Ovary (tissue), 9 donors: ENCODE data around the gene MDP1. TPM values are rescaled to one million over a fixed set of nuclear protein-coding genes. Genes with fewer than 3 reads are reported as not detected.

Experiments used
- DNase-seq, 5 donors: peaks; one replicate each; pipeline ENCODE4 v3.0.0-alpha.2; 2019 to 2020
- H3K27ac ChIP-seq, 2 donors: fragments of 200-600 bp; one replicate each; pipeline versions ENCODE4 v1.5.1 to v1.8.0; 2019 to 2022
- H3K27me3 ChIP-seq: fragments of 200-600 bp; one replicate; pipeline ENCODE4 v1.8.0; 2022
- H3K36me3 ChIP-seq: fragments of 200-600 bp; sonication (generic); one replicate; pipeline ENCODE4 v1.5.1; 2019
- H3K4me1 ChIP-seq: one replicate; pipeline ENCODE4 v1.8.1; 2013; ENCODE audit warnings: mild to moderate bottlenecking, moderate library complexity; ENCODE audit not compliant: insufficient read depth
- H3K4me3 ChIP-seq: fragments of 200-600 bp; sonication (generic); one replicate; pipeline ENCODE4 v1.5.1; 2017
- H3K9me3 ChIP-seq, 2 donors: fragments of 200-600 bp in 1 of 2; sonication (generic) in 1 of 2; one replicate each; pipeline versions ENCODE4 v1.5.1 to v1.8.1; 2013 to 2019; ENCODE audit warnings: mild to moderate bottlenecking in 1 of 2, moderate library complexity in 1 of 2
- CTCF ChIP-seq, 3 donors: fragments of 450-650 bp in 2 of 3; fragments of 200-600 bp in 1 of 3; IDR thresholded peaks; one replicate each; pipeline versions ENCODE4 v1.5.1 to v1.8.0; 2016 to 2022; ENCODE audit warnings: antibody characterized with exemption in 3 of 3, mild to moderate bottlenecking in 1 of 3
- EP300 ChIP-seq: sonication (generic); formaldehyde crosslinking; IDR thresholded peaks from one replicate; pipeline ENCODE4 v1.6.1; 2017; ENCODE audit warnings: antibody characterized with exemption
- POLR2A ChIP-seq: fragments of 450-650 bp; IDR thresholded peaks from one replicate; pipeline ENCODE4 v1.6.1; 2017; ENCODE audit warnings: antibody characterized with exemption, mild to moderate bottlenecking, moderate library complexity
- WGBS, 3 donors: extraction: QIAGEN DNeasy Blood & Tissue Kit in 1 of 3; methylation state at CpG; one replicate each; pipeline versions ENCODE4 v1.1.5 to v1.1.7; 2013 to 2017; 5-methylcytosine and 5-hydroxymethylcytosine counted together
- intact Hi-C, 4 donors: fragments of 100-400 bp; cut with DNase I; formaldehyde crosslinking; loops; one replicate each; pipeline versions ENCODE4 v1.11.0 to v1.15.1; 2022 to 2023
- polyA plus RNA-seq, 2 donors: library from polyadenylated mRNA; stranded (reverse); fragments of 200-250 nt in 1 of 2; fragments of 350-450 nt in 1 of 2; fragmentation: Illumina TruSeq in 1 of 2; extraction: RNeasy Lipid Tissue Mini Kit (QIAGEN cat#74804) in 1 of 2; gene quantifications; one replicate each; pipeline ENCODE4 v1.2.3, GENCODE V29; 2013 to 2014
- total RNA-seq, 7 donors: library from RNA; depleted of rRNA in 2 of 7; stranded (reverse); fragments of >200 nt in 2 of 7; fragmentation: NEBNext Ultra II Directional in 3 of 7; extraction: Animal tissue kit (Norgen Biotek cat#: 25700) in 3 of 7; gene quantifications; one replicate each; pipeline versions ENCODE4 v1.1.0 to v1.2.4, GENCODE V29; 2016 to 2023
- donor health status: DM: no; HTN: no; CAD: no; lungs with moderate emphysema.
- donor health status: DM: no; HTN: no; CAD: no.
- donor health status: Bipolar disorder and iron deficiency.
- donor health status: DM: yes; HTN: yes; CAD: no.
- donor health status: DM: no; HTN: no; CAD: no.
- donor health status: DM: yes; HTN: yes; CAD: no.

MDP1 gene
- total and polyA plus RNA-seq, 9 donors, result 15.5 to 32.6 (median 19.4) TPM

DNA sequence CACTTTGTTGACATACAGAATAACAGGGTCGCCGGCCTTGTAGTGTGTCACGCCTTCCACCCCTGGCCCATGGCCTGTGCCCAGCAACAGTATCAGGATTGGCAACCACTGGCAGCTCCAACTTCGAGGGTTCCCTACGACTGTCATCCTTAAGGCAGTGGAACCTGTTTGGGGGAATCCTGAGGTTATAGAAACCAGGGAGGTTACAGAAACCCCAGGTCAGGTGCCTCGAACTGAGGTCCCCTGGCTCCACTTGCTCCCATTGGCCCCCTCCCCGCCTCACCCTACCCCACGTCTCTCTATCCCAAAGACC is 21.0 kb downstream of the MDP1 start:
- H3K9me3 ChIP-seq, result no peaks in the 10 kb centered on the region
- 41 to 51% (median 45%) methylated on average over 8 of the region's 8 CpGs for WGBS, 3 donors
- H3K36me3 ChIP-seq, result no peaks in the 10 kb centered on the region
- DNase-seq, result no peak
- no peaks in the 10 kb centered on the region for H3K27me3 ChIP-seq
- H3K27ac ChIP-seq, result peak overlapping the region; percentile 80 to 99
- intact Hi-C loops, result no loop called here
- peak overlapping the region; percentile 97 for H3K4me3 ChIP-seq
- peaks cover 4% of the 10 kb centered on the region for H3K4me1 ChIP-seq
- no peak for TF ChIP-seq EP300
- no peak for TF ChIP-seq POLR2A
- no peak for TF ChIP-seq CTCF (IDR thresholded peaks at IDR 0.05)

DNA sequence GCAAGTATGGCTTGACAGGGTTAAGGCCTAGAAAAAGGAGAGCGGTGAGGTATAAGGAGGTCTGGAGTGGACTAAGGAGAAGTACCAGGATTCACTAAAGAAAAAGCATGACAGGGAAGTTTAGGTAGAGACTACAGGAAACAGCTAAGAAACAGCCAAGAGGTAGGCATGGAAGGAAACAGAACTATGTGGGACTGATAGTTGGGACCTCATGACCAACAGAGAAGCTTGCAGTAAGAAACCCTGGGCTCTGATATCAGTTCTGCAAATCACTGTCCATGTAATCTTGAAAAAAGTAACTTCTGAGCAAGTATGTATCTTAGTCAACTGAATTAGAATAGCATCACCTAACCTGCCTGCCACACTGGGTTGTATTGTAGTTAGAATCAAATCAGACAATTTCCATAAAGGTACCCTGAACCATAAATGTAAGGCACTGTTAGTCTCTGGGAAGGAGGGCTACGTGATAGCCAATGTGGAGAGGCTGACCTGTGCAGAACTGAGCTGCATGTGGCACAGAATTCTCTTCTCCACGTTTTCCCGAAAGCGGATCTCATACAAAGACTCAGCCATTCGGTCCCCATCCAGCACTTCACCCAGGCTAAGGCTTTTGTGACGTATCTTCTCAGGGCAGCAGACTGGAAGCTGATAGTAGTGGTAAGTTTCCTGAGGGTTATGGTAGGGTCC is 21.5 kb downstream of the MDP1 start:
- peak overlapping the region; percentile 97 for H3K4me3 ChIP-seq
- H3K27ac ChIP-seq, result peak overlapping the region in 1 of 2 donors; percentile 99
- intact Hi-C loops, result no loop called here
- H3K27me3 ChIP-seq, result no peaks in the 10 kb centered on the region
- no peak for TF ChIP-seq POLR2A
- no peak for TF ChIP-seq EP300
- no peak for TF ChIP-seq CTCF (IDR thresholded peaks at IDR 0.05)
- DNase-seq, result no peak
- H3K9me3 ChIP-seq, result no peaks in the 10 kb centered on the region
- WGBS, 3 donors, result 70 to 73% (median 73%) methylated on average over 7 of the region's 7 CpGs
- H3K4me1 ChIP-seq, result peaks cover 4% of the 10 kb centered on the region
- H3K36me3 ChIP-seq, result no peaks in the 10 kb centered on the region

DNA sequence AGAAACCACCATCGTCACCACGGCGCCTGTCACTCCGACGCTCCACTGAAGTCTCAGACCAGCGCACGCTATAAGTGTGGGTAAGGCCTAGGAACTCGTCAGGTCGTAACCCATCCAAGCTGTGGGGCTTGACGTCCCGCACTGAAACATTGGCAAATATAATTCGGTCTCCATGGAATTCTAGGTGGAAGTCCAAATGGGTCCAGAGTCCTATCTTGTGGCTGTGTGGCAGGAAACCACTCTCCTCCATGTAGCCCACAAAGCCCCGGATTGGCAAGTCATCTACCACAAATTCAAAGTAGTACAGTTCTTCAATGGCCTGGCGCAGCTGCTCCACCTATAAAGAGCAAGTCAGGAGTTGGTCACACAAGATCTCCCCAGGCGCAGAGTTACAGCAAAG is 22.9 kb downstream of the MDP1 start:
- DNase-seq, result no peak
- Histone ChIP-seq H3K36me3 (no peaks in the 10 kb centered on the region), H3K27me3 (no peaks in the 10 kb centered on the region), H3K9me3 (no peaks in the 10 kb centered on the region), H3K4me3 (no peak overlapping the region), H3K27ac (no peak overlapping the region), H3K4me1 (peaks cover 4% of the 10 kb centered on the region)
- intact Hi-C loops, result no loop called here
- WGBS, 3 donors, result 93 to 96% (median 95%) methylated on average over 15 of the region's 15 CpGs
- no peak for TF ChIP-seq EP300
- no peak for TF ChIP-seq POLR2A
- TF ChIP-seq CTCF (IDR thresholded peaks at IDR 0.05), result no peak

GRCh38 chr14:24190416-24190815 is 25.4 kb downstream of the MDP1 start:
- H3K4me3 ChIP-seq, result no peak overlapping the region
- H3K4me1 ChIP-seq, result peaks cover 5% of the 10 kb centered on the region
- DNase-seq, result no peak
- H3K36me3 ChIP-seq, result no peaks in the 10 kb centered on the region
- no peak for TF ChIP-seq POLR2A
- TF ChIP-seq EP300, result no peak
- TF ChIP-seq CTCF (IDR thresholded peaks at IDR 0.05), result no peak
- no peaks in the 10 kb centered on the region for H3K9me3 ChIP-seq
- no peaks in the 10 kb centered on the region for H3K27me3 ChIP-seq
- no peak overlapping the region for H3K27ac ChIP-seq
- intact Hi-C loops, result no loop called here
- WGBS, 3 donors, result 82 to 89% (median 87%) methylated on average over 10 of the region's 10 CpGs
